NCI-H1436 (cell line): ENCODE measurements around the gene MECR.
A peak's percentile ranks its signal among the peaks of the same experiment; 100 is the strongest.

Experiments
- DNase-seq: peaks from one replicate; lab custom pipeline; 2025; lab: John Stamatoyannopoulos, UW

Gene MECR

DNA sequence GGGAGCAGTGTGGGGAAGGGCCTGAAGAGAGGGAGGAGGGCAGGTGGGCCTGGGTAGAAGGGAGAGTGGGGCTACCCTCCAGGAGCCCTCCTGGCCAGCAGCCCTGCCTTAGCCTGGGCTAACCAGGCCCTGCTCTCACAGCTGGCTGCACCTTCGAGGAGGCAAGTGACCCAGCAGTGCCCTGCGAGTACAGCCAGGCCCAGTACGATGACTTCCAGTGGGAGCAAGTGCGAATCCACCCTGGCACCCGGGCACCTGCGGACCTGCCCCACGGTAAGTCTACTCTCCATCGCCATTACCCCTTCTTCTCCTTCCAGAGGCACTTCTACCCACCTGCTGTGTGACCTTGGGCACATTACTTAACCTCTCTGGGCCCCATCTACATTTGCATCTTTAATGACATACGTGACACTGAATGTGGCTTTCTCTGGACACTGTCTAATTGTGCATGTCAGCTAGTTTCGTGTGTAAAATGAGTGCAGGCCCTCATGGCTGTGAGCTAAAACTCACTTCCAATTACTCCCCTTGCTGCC is 24.5 kb upstream of the MECR start:
- no peak for DNase-seq

DNA sequence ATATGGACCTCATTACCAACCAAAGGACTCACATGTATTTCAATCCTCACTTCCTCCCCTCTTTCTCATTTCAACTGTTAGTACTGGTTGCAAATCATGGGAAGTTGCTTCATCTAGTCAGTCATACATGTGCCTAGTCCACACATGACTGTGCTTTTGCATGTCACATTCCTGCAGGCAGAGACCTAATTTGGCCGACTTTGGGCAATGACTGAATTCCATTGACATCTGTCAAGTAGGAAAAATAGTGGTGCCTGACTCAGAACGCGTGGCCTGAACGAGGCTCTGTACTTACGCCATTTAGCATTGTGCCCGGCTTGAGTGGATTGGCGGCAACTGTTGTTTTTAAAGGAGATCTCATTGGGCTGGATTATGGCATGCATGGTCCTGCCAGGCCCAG is 23.6 kb upstream of the MECR start:
- no peak for DNase-seq

DNA sequence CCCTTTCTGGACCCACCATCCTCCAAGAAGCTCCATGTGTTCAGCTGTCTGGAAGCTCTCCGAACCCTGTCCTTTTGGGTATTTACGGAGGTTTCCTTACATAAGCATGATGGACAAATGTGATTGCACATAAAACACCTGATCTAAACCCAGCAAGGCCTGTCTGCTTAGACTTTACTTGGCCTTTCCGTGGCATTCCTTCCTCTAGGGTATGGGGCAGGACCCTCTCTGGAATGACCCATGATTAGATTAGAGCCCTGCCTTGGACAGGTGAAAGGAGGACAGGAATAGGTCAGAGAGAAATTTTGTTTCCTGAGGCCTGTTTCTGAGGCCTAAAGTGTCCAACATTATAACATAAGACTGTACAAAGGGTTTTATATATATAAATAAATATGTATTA is 22.4 kb upstream of the MECR start:
- no peak for DNase-seq

GRCh38 chr1:29251164-29252124 is 20.7 kb upstream of the MECR start:
- DNase-seq = no peak

GRCh38 chr1:29249951-29250581 is 19.3 kb upstream of the MECR start:
- DNase-seq = no peak

GRCh38 chr1:29249170-29249691 is 18.5 kb upstream of the MECR start:
- no peak for DNase-seq

DNA sequence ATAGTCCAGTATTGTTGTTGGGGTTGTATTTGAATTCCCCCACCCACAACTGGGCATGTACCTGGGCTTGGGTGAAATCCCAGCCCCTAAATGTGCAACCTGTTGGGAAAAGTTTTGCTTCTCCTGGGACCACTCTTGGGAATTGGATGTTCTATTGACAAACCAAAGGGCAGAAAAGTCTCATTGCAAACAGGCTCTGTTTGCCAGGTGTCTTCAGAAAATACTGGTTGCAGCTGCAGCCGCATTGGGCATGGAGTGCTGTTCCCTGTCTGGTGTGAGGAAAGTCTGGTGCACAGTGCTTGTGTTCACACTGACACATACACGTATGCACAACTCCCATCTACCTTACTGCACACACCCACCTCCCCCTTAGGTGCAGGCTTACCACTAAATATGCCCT is 17.7 kb upstream of the MECR start:
- no peak for DNase-seq

DNA sequence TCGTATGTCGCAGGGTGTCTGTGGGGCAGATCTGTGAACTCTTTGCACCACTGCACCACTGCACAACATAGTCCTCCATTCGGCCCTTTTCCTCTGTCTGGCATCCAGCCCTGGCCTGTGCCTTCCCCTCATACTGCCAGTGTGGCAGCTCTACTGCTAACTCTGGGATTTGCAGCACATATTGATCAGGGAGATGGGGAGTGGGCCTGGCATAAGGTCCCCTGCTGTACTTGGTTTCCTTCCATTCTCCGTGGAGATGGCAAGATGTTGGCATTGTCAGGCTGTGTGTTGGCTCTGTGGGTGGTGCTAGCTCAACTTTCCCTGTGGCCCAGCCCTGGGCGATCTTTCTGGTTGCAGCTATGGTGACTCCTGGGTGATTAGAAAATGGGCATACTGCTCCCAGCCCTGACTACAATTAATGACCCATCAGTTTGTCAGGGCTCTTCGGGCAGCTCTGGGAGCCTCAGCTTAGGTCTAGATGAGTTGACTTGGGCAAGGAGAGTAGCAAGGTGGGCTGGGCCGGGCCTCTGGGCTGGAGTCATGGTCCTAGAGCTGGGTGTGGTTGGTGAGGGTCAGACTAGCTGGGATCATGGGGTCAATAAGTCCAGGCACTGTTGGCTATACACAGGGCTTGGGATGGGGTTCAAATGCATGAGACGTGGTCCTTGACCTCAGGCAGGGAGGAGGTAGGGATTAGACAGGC is 17.0 kb upstream of the MECR start:
- DNase-seq = no peak

DNA sequence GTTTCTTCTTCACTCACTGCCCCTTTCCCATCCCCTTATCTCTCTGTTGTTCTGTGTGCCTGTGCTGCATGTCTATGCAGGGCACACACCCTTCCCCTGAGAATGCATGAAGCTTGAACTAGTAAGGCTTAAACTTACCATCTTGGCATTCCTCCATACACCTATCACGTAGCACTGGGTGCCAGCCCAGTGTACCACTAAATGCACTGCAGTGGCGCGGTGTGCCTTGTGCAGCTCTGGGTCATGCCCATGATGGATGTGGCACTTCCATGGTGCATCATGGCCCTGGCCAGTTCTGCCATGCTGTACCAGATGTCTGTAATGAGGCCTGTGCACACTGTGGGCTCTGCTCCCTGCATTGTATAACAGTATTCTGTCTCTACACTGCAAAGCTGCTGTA is 16.3 kb upstream of the MECR start:
- DNase-seq = no peak

- DNase-seq = peak; percentile 12
Measured at GRCh38 chr1:29245876-29246275, 15.1 kb upstream of the MECR start.

- DNase-seq = no peak
Measured at GRCh38 chr1:29245261-29245660, 14.5 kb upstream of the MECR start.

DNA sequence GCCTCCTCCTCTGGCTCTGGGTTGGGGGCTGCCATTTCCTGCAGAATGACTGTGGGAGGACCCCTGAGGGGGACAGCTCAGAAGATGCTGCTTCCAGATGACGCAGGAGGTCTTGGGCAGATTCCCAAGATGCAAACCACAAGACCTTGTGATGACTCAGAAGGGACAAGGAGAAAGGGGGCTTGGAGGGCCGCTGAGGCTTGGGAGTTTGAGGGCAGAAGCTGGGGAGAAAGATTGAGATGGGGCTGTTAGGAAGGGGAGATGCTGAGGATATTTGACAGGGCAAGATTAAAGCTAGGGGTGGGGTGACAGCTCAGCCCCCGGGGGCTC is 13.1 kb upstream of the MECR start:
- no peak for DNase-seq

DNA sequence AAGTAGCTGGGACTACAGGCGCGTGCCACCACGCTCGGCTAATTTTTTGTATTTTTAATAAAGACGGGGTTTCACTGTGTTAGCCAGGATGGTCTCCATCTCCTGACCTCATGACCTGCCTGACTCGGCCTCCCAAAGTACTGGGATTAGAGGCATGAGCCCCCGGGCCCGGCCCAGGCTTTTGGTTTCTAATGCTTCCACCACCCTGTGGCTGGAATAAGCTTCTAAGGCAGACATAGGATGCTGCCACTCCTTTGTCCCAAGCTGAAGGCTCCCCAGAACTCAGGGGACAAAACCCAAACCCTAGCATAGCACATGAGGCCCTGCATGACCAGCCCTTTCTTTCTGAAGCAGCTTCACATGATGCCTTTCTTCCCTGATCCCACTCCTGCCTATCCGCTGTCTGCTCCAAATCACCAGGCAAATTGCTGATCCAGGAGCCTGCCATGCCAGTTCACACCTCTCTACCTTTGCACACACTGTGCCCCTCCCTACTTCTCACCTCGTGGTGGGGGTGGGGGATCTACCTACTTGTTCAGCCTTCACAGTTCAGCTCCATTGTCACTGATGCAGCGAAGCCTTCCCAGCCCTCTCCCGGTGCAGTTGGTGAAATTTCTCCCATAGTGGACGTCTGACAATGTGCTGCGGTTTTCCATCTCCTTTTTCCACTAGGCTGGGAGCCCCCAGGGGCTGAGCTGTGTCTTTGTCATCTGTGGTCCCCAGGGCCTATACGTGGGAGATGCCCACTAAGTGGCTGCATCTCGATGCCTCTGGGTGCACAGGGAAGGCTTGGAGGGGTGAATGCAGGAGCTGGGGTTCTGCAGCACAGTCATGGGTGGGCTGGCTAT is 12.5 kb upstream of the MECR start:
- no peak for DNase-seq

- no peak for DNase-seq
Measured at GRCh38 chr1:29240986-29241385, 10.3 kb upstream of the MECR start.

DNA sequence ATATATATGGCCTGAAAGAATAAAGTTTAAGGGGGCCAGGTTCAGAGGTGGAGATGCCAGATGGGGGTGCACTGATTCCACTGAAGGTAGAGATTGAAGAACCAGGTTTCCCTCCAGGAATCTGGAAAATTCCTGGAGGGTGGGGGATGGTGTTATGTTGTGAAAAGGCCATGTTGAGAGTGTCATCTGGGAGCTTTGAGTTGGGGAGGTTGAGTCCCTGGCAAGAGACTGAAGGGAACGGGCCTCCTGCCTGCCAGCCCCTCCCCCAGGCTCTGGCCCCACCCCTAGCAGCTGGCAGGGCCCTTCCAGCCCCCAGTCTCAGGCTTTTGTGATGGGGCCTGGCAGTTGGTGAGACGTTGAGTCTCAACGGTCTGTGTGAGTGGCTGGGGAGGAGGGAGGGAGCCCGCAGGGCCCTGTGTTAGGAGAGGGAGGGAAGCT is 9.7 kb upstream of the MECR start:
- DNase-seq = no peak

DNA sequence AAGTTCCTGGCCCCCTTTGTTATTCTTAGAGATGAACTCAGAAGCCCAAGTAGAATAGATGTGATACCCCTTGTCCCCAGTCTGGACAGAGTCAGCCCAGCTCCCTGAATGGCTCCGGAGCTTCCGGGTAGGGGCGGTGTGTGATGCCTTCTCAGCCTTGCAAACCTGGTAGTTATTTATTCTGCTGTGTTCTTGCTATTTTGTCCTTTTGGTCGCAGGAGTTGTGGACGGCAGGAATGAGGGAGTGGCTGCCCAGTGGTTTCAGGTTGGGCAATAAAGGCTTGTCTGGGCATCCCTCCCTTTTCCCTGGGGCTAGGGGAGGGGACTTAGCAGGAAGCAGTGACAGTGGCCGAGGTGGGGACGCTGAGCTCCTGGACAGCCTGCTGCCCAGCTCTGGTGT is 8.4 kb upstream of the MECR start:
- DNase-seq = no peak

DNA sequence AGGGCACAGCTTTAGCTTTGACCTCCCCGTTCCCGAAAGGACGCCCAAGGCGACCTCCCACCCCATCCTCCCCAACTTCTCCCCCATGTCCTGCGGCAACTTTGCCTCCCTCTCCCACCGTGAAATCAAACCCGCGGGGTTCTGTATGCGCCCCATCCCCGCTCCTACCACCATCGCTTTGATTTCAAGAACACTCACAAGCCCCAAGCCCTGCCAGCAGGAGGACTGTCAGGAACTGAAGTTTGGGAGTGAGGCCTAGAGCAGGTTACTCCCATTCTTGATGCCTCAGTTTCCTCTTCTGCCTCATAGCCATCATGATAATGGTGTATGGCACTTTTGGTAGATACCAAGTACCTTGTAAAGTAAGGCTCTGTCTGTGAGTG is 7.9 kb upstream of the MECR start:
- DNase-seq = no peak

DNA sequence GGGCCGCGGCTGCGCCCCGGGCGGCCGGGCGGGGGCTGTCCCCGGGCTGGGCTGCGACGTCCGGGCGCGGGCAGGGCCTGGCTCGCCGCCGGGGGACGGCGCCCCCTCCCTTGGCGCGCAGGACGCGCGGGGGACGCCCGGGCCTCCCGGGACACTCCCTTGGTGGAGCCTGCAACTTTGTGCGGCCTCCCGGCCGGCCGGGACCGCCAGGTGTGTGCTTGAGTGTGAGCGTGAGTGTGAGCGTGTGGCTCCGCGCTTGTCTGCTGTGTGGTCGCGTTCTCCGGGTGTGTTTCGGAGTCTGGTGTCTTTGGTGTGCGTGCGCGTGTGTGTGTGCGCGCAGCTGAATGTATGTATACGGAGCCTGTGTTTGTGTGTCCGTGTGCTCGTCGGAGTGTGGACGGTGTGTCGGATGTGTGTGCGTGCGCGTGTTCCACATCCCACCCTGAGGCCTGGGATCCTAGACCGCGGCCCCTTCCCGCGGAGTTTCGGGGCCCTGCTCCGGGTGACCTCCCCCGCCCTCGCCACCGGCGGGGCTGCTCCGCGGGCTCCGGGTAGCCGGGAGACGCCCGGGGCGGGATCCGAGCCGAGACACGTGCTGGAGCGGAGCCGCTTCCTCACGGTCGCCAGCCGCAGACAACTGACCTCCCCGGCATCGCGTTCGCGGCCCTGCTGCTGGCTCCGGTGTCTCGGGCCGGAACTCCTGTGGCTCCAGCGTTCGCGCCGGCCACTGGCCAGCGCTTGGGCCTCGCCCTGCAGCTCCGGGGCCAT is 7.3 kb upstream of the MECR start:
- DNase-seq = no peak

- no peak for DNase-seq
Measured at GRCh38 chr1:29237129-29237821, 6.5 kb upstream of the MECR start.

- no peak for DNase-seq
Measured at GRCh38 chr1:29236712-29237128, 6.0 kb upstream of the MECR start.
